Vagina (tissue), 2 donors: ENCODE measurements around the gene KCNIP4. TPM values are rescaled to one million over a fixed set of nuclear protein-coding genes. Genes with fewer than 3 reads are reported as not detected.

Source experiments
- DNase-seq, 2 donors: peaks; one replicate each; pipeline ENCODE4 v3.0.0-alpha.2; 2017; ENCODE audit errors: extremely low spot score in 2 of 2
- H3K27ac ChIP-seq: fragments of 200-600 bp; sonication (generic); one replicate; pipeline ENCODE4 v1.5.1; 2019
- H3K27me3 ChIP-seq: fragments of 200-600 bp; sonication (generic); one replicate; pipeline ENCODE4 v1.5.1; 2019
- H3K36me3 ChIP-seq, 2 donors: fragments of 200-600 bp; sonication (generic); one replicate each; pipeline ENCODE4 v1.5.1; 2017 to 2019
- H3K4me1 ChIP-seq: fragments of 200-600 bp; sonication (generic); one replicate; pipeline ENCODE4 v1.5.1; 2019
- H3K4me3 ChIP-seq, 2 donors: fragments of 200-600 bp; sonication (generic); 1 replicate in 1 of 2; 2 replicates in 1 of 2; pipeline ENCODE4 v1.5.1; 2016 to 2019
- H3K9me3 ChIP-seq: fragments of 200-600 bp; sonication (generic); one replicate; pipeline ENCODE4 v1.5.1; 2019
- POLR2A ChIP-seq, 2 donors: fragments of 450-650 bp; IDR thresholded peaks; one replicate each; pipeline ENCODE4 v1.6.1; 2017; ENCODE audit warnings: antibody characterized with exemption in 2 of 2, mild to moderate bottlenecking in 2 of 2, moderate library complexity in 2 of 2
- POLR2AphosphoS5 ChIP-seq, 2 donors: sonication (generic); formaldehyde crosslinking; IDR thresholded peaks; one replicate each; pipeline ENCODE4 v1.9.0; 2017; ENCODE audit warnings: antibody characterized with exemption in 2 of 2, mild to moderate bottlenecking in 2 of 2, low read depth in 1 of 2; ENCODE audit not compliant: insufficient read depth in 1 of 2
- intact Hi-C: fragments of 100-400 bp; cut with DNase I; formaldehyde crosslinking; loops from one replicate; pipeline ENCODE4 v1.15.1; 2023
- total RNA-seq: library from RNA; depleted of rRNA; stranded (reverse); fragments of >200 nt; gene quantifications from one replicate; pipeline ENCODE4 v1.2.3, GENCODE V29; 2016
- TF ChIP-seq, protein P1 (sequence below), 3 experiments: fragments of 450-650 bp in 2 of 3; fragments of 200-600 bp in 1 of 3; sonication (generic) in 1 of 3; IDR thresholded peaks; one replicate each; pipeline ENCODE4 v1.5.1; 2017 to 2019; ENCODE audit warnings: antibody characterized with exemption in 3 of 3, mild to moderate bottlenecking in 2 of 3, moderate library complexity in 2 of 3

The KCNIP4 gene
- total RNA-seq, 1 donor from 2014 or later, result not detected

DNA sequence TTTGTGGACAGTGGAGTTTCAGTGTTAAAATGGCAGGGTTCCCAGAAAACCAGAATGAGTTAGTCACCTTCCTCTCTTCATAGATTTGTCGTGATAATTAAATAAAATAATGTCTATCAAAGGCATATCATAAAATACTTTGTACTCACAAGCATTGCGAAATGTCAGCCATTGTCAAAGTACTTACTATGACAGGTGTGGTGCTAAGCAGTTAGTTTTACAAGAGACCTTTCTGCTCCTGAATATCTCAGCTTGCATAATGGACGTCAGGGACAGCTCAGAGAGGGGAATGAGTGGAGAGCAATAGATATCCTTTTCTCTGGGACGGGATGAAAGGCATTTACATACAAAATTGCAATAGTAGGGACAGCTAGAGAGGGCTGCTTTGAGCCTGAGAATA, 560.9 kb downstream of the KCNIP4 start:
- Histone ChIP-seq H3K9me3 (no peaks in the 10 kb centered on the region), H3K4me3 (no peak overlapping the region), H3K27ac (no peak overlapping the region), H3K4me1 (no peaks in the 10 kb centered on the region), H3K36me3 (no peaks in the 10 kb centered on the region), H3K27me3 (no peaks in the 10 kb centered on the region)
- no peak for TF ChIP-seq POLR2AphosphoS5 (IDR thresholded peaks at IDR 0.05; ENCODE audit: insufficient read depth in 1 of 2, low read depth in 1 of 2)
- DNase-seq, result no peak
- intact Hi-C loops, result no loop called here

DNA sequence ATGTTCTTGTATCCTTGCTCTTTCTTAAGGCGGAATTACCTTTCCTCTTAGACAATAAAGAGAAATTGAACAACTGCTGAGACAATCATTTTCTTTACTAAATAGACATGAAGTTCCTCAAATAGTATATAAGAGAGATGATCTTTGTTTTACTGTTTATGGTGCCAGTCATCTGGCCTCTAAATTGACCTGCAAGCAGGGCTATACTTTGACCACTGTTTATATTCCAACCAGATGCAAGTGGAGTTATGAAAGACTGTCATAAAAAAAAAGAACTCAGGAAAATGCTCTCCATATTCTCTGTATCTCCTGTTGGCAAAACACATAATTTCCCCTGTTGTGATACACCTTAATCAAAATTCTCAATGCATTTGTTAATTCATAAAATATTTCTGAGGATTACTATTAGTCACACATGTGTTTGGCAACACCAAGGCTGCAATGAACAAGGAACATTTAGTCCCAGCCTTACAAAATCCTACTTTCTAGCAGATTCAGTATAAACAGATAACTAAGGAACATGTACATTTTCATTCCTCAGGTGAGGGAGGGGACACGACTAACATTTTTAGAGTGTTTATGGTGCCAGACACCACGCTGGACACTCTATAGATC, 562.3 kb downstream of the KCNIP4 start:
- H3K27me3 ChIP-seq, result no peaks in the 10 kb centered on the region
- H3K4me3 ChIP-seq, result no peak overlapping the region
- H3K4me1 ChIP-seq, result no peaks in the 10 kb centered on the region
- intact Hi-C loops, result no loop called here
- no peaks in the 10 kb centered on the region for H3K36me3 ChIP-seq
- no peak overlapping the region for H3K27ac ChIP-seq
- TF ChIP-seq, protein P1, sequence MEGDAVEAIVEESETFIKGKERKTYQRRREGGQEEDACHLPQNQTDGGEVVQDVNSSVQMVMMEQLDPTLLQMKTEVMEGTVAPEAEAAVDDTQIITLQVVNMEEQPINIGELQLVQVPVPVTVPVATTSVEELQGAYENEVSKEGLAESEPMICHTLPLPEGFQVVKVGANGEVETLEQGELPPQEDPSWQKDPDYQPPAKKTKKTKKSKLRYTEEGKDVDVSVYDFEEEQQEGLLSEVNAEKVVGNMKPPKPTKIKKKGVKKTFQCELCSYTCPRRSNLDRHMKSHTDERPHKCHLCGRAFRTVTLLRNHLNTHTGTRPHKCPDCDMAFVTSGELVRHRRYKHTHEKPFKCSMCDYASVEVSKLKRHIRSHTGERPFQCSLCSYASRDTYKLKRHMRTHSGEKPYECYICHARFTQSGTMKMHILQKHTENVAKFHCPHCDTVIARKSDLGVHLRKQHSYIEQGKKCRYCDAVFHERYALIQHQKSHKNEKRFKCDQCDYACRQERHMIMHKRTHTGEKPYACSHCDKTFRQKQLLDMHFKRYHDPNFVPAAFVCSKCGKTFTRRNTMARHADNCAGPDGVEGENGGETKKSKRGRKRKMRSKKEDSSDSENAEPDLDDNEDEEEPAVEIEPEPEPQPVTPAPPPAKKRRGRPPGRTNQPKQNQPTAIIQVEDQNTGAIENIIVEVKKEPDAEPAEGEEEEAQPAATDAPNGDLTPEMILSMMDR (IDR thresholded peaks at IDR 0.05), result no peak
- TF ChIP-seq POLR2A (IDR thresholded peaks at IDR 0.05) (no peak), POLR2AphosphoS5 (IDR thresholded peaks at IDR 0.05; ENCODE audit: insufficient read depth in 1 of 2, low read depth in 1 of 2) (no peak)
- no peaks in the 10 kb centered on the region for H3K9me3 ChIP-seq
- DNase-seq, result no peak

DNA sequence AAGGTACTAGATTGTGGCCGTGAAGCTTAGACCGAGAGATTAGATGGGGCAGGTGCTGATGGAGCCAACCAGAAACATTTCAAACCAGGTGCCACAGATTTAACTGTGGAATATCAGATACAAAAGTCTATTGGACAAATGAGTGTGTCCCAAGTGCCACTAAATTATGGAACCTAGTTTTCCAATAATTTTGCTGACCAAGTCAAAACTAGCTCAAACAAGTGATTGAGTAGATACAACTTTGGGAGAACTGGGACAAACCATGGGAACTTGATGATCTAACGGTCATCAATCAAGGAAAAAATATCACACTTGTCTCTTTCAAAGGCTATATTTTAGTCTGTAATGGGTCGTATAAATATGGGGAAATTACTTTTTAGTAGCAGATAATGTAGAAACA, 562.9 kb downstream of the KCNIP4 start:
- TF ChIP-seq, protein P1 (IDR thresholded peaks at IDR 0.05), result no peak
- TF ChIP-seq POLR2A (IDR thresholded peaks at IDR 0.05), result no peak
- TF ChIP-seq POLR2AphosphoS5 (IDR thresholded peaks at IDR 0.05; ENCODE audit: insufficient read depth in 1 of 2, low read depth in 1 of 2), result no peak
- intact Hi-C loops, result no loop called here
- Histone ChIP-seq H3K36me3 (no peaks in the 10 kb centered on the region), H3K4me3 (no peak overlapping the region), H3K27me3 (no peaks in the 10 kb centered on the region), H3K27ac (no peak overlapping the region), H3K4me1 (no peaks in the 10 kb centered on the region), H3K9me3 (no peaks in the 10 kb centered on the region)
- DNase-seq, result no peak

DNA sequence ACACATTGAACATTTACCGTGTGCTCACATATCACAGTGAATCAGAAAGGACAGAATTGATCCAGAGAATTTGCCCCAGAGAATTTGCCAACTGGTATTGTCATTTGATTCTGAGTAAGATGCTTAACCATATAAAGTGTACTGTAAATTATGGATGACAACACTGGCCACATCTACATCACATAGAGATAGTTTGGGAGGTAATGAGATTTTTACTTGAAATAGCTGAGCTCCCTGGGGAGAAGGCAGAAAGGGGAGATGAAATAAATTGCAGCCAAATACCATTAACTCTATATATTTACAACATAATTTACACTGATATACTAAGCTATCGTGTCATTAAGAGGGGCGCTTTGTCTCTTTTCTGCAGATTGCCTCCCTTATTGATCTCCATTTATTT, 564.0 kb downstream of the KCNIP4 start:
- Histone ChIP-seq H3K36me3 (no peaks in the 10 kb centered on the region), H3K9me3 (no peaks in the 10 kb centered on the region), H3K27ac (no peak overlapping the region), H3K27me3 (no peaks in the 10 kb centered on the region), H3K4me1 (no peaks in the 10 kb centered on the region), H3K4me3 (no peak overlapping the region)
- TF ChIP-seq POLR2AphosphoS5 (IDR thresholded peaks at IDR 0.05; ENCODE audit: insufficient read depth in 1 of 2, low read depth in 1 of 2), result no peak
- TF ChIP-seq, protein P1 (IDR thresholded peaks at IDR 0.05), result no peak
- TF ChIP-seq POLR2A (IDR thresholded peaks at IDR 0.05), result no peak
- intact Hi-C loops, result no loop called here
- no peak for DNase-seq

DNA sequence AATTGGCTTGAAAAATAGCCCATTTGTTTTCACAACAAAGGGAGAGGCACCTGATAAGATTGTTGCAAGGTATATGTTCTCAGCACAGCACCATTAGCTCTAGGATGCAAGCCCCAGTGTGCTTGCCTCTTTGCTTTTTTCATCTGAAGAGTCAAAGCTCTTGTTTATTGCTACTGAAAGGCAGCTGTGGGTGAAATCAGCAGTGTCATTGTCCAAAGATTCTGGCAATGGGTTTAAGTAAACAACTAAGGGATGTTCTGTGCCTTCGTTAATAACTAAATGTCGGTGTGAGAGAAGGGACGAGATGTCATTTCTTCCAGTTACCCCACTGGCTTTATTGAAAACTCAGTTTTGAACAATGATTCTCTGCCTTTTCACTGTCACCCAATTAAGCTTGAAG, 567.7 kb downstream of the KCNIP4 start:
- Histone ChIP-seq H3K36me3 (no peaks in the 10 kb centered on the region), H3K27ac (no peak overlapping the region), H3K4me1 (no peaks in the 10 kb centered on the region), H3K27me3 (no peaks in the 10 kb centered on the region), H3K9me3 (no peaks in the 10 kb centered on the region), H3K4me3 (no peak overlapping the region)
- intact Hi-C loops, result no loop called here
- TF ChIP-seq POLR2A (IDR thresholded peaks at IDR 0.05) (no peak), POLR2AphosphoS5 (IDR thresholded peaks at IDR 0.05; ENCODE audit: insufficient read depth in 1 of 2, low read depth in 1 of 2) (no peak)
- TF ChIP-seq, protein P1 (IDR thresholded peaks at IDR 0.05), result no peak
- no peak for DNase-seq
